ENCODE data around the gene COL6A2. TPM values are rescaled to one million over a fixed set of nuclear protein-coding genes. Genes with fewer than 3 reads are reported as not detected.

Gene COL6A2
- total and polyA plus RNA-seq, 2 experiments from 2014 or later = 509 to 832 TPM

- TF ChIP-seq EZH2 (IDR thresholded peaks at IDR 0.05; ENCODE audit: borderline replicate concordance) (no peak), EZH2phosphoT487 (IDR thresholded peaks at IDR 0.05; ENCODE audit: low read depth, severe bottlenecking, unreplicated experiment) (no peak), CTCF (IDR thresholded peaks at IDR 0.05; ENCODE audit: poor library complexity) (no peak)
- 95% methylated on average over 10 of the region's 10 CpGs for WGBS (ENCODE audit: low lambda C conversion rate, missing lambda C conversion rate)
- Histone ChIP-seq H3K79me2 (no peaks in the 10 kb centered on the region), H3K4me3 (no peak overlapping the region), H3K36me3 (replicated peaks; ENCODE audit: insufficient read depth, low read depth) (no peaks in the 10 kb centered on the region), H4K20me1 (ENCODE audit: insufficient read depth, poor library complexity, severe bottlenecking) (no peaks in the 10 kb centered on the region), H2AFZ (no peak overlapping the region), H3K27ac (no peak overlapping the region), H3K9me2 (replicated peaks; ENCODE audit: insufficient read depth) (no peaks in the 10 kb centered on the region), H3K4me1 (ENCODE audit: insufficient read depth) (peaks cover 5% of the 10 kb centered on the region), H3K4me2 (no peak overlapping the region), H3K27me3 (no peaks in the 10 kb centered on the region), H3K9me3 (ENCODE audit: low read depth) (no peaks in the 10 kb centered on the region)
- no peak for DNase-seq (ENCODE audit: low spot score)
These were observed 58.8 kb downstream of the COL6A2 start for GRCh38 chr21:46156678-46157077.

- peak; percentile 4 for DNase-seq (ENCODE audit: low spot score)
- Histone ChIP-seq H3K4me3 (no peak overlapping the region), H3K9me2 (replicated peaks; ENCODE audit: insufficient read depth) (no peaks in the 10 kb centered on the region), H3K27ac (no peak overlapping the region), H3K4me2 (no peak overlapping the region), H3K9me3 (ENCODE audit: low read depth) (no peaks in the 10 kb centered on the region), H2AFZ (no peak overlapping the region), H3K79me2 (no peaks in the 10 kb centered on the region), H3K4me1 (ENCODE audit: insufficient read depth) (peaks cover 5% of the 10 kb centered on the region), H4K20me1 (ENCODE audit: insufficient read depth, poor library complexity, severe bottlenecking) (no peaks in the 10 kb centered on the region), H3K36me3 (replicated peaks; ENCODE audit: insufficient read depth, low read depth) (no peaks in the 10 kb centered on the region), H3K27me3 (no peaks in the 10 kb centered on the region)
- WGBS (ENCODE audit: low lambda C conversion rate, missing lambda C conversion rate) = 95% methylated on average over 12 of the region's 12 CpGs
- TF ChIP-seq EZH2 (IDR thresholded peaks at IDR 0.05; ENCODE audit: borderline replicate concordance) (no peak), EZH2phosphoT487 (IDR thresholded peaks at IDR 0.05; ENCODE audit: low read depth, severe bottlenecking, unreplicated experiment) (no peak), CTCF (IDR thresholded peaks at IDR 0.05; ENCODE audit: poor library complexity) (no peak)
These were observed 59.6 kb downstream of the COL6A2 start for GRCh38 chr21:46157396-46157986.

GRCh38 chr21:46157987-46158451, 60.1 kb downstream of the COL6A2 start:
- Histone ChIP-seq H3K4me1 (ENCODE audit: insufficient read depth) (peaks cover 5% of the 10 kb centered on the region), H3K4me3 (no peak overlapping the region), H3K27me3 (no peaks in the 10 kb centered on the region), H4K20me1 (ENCODE audit: insufficient read depth, poor library complexity, severe bottlenecking) (no peaks in the 10 kb centered on the region), H3K4me2 (no peak overlapping the region), H3K79me2 (no peaks in the 10 kb centered on the region), H3K36me3 (replicated peaks; ENCODE audit: insufficient read depth, low read depth) (no peaks in the 10 kb centered on the region), H3K9me3 (ENCODE audit: low read depth) (no peaks in the 10 kb centered on the region), H2AFZ (no peak overlapping the region), H3K9me2 (replicated peaks; ENCODE audit: insufficient read depth) (no peaks in the 10 kb centered on the region), H3K27ac (no peak overlapping the region)
- WGBS (ENCODE audit: low lambda C conversion rate, missing lambda C conversion rate) = 96% methylated on average over 15 of the region's 15 CpGs
- DNase-seq (ENCODE audit: low spot score) = peak; percentile 3
- TF ChIP-seq CTCF (IDR thresholded peaks at IDR 0.05; ENCODE audit: poor library complexity) (no peak), EZH2 (IDR thresholded peaks at IDR 0.05; ENCODE audit: borderline replicate concordance) (no peak), EZH2phosphoT487 (IDR thresholded peaks at IDR 0.05; ENCODE audit: low read depth, severe bottlenecking, unreplicated experiment) (no peak)
